Esophagus squamous epithelium (tissue), 5 donors: ENCODE results near the gene ROCK2. TPM values are rescaled to one million over a fixed set of nuclear protein-coding genes. Genes with fewer than 3 reads are reported as not detected.

Source experiments
- DNase-seq: peaks from one replicate; lab custom pipeline; 2025; lab: John Stamatoyannopoulos, UW
- H3K27ac ChIP-seq, 4 donors: fragments of 200-600 bp; sonication (generic); one replicate each; pipeline ENCODE4 v1.5.1; 2016 to 2019; ENCODE audit warnings: mild to moderate bottlenecking in 1 of 4
- H3K27me3 ChIP-seq, 4 donors: fragments of 200-600 bp; sonication (generic); 1 replicate in 3 of 4; 2 replicates in 1 of 4; pipeline versions ENCODE4 v1.5.1 to v1.6.0; 2017 to 2021; ENCODE audit warnings: antibody characterized with exemption in 1 of 4
- H3K36me3 ChIP-seq, 3 donors: fragments of 200-600 bp; sonication (generic); one replicate each; pipeline ENCODE4 v1.5.1; 2016 to 2019
- H3K4me1 ChIP-seq, 3 donors: fragments of 200-600 bp; sonication (generic); one replicate each; pipeline ENCODE4 v1.5.1; 2017 to 2019
- H3K4me3 ChIP-seq, 4 donors: fragments of 200-600 bp; sonication (generic); 1 replicate in 3 of 4; 2 replicates in 1 of 4; pipeline ENCODE4 v1.5.1; 2016 to 2019; ENCODE audit warnings: mild to moderate bottlenecking in 2 of 4, moderate library complexity in 1 of 4
- H3K9me3 ChIP-seq, 3 donors: fragments of 200-600 bp; sonication (generic); one replicate each; pipeline ENCODE4 v1.5.1; 2016 to 2019
- POLR2A ChIP-seq, 4 donors: fragments of 450-650 bp; IDR thresholded peaks; one replicate each; pipeline ENCODE4 v1.6.1; 2017; ENCODE audit warnings: antibody characterized with exemption in 4 of 4, mild to moderate bottlenecking in 4 of 4, moderate library complexity in 3 of 4
- WGBS, 2 donors: methylation state at CpG; one replicate each; pipeline ENCODE4 v1.1.5; 2018; 5-methylcytosine and 5-hydroxymethylcytosine counted together
- intact Hi-C: fragments of 100-400 bp; cut with DNase I; formaldehyde crosslinking; loops from one replicate; pipeline ENCODE4 v1.15.0; 2022
- total RNA-seq, 4 donors: library from RNA; depleted of rRNA; stranded (reverse); fragments of >200 nt; gene quantifications; one replicate each; pipeline ENCODE4 v1.1.0, GENCODE V29; 2016
- TF ChIP-seq, protein P1 (sequence below), 6 experiments: fragments of 450-650 bp in 4 of 6; fragments of 200-600 bp in 2 of 6; sonication (generic) in 2 of 6; IDR thresholded peaks; one replicate each; pipeline ENCODE4 v1.5.1; 2016 to 2019; ENCODE audit warnings: antibody characterized with exemption in 6 of 6, mild to moderate bottlenecking in 4 of 6, moderate library complexity in 4 of 6
- donor health status: DM: yes; HTN: yes; CAD: no.

ROCK2 gene
- total RNA-seq, 4 donors from 2014 or later, result 15.2 to 50.5 (median 21.4) TPM

DNA sequence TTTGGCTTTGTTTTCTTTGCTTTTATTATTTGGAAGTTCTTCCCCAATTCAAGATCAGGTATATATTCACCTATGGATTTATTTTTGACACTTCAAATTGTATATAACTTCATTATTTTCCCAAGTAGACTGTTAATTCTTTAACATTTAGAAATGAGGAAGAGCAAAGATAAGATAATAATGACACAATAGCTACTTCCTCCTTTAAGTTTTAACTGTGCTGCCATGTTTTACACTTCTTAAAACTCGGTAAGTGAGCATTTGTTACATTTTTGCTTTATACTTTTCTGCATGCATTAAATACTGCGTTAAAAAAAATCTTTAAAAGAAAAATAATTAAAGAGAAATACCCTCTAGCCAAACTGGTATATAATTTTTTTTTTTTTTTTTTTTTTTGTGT lies 156.7 kb downstream of the ROCK2 start:
- H3K27ac ChIP-seq, result no peak overlapping the region
- H3K9me3 ChIP-seq, result no peaks in the 10 kb centered on the region
- H3K4me1 ChIP-seq, result peaks cover 0 to 4% (median 0%) of the 10 kb centered on the region in 3 donors
- WGBS, 2 donors, result 86% methylated on average over 2 of the region's 2 CpGs
- intact Hi-C loops, result no loop called here
- no peaks in the 10 kb centered on the region for H3K27me3 ChIP-seq
- H3K4me3 ChIP-seq, result no peak overlapping the region
- peaks cover 0 to 63% (median 14%) of the 10 kb centered on the region in 3 donors for H3K36me3 ChIP-seq
- DNase-seq, result no peak
- TF ChIP-seq, protein P1, sequence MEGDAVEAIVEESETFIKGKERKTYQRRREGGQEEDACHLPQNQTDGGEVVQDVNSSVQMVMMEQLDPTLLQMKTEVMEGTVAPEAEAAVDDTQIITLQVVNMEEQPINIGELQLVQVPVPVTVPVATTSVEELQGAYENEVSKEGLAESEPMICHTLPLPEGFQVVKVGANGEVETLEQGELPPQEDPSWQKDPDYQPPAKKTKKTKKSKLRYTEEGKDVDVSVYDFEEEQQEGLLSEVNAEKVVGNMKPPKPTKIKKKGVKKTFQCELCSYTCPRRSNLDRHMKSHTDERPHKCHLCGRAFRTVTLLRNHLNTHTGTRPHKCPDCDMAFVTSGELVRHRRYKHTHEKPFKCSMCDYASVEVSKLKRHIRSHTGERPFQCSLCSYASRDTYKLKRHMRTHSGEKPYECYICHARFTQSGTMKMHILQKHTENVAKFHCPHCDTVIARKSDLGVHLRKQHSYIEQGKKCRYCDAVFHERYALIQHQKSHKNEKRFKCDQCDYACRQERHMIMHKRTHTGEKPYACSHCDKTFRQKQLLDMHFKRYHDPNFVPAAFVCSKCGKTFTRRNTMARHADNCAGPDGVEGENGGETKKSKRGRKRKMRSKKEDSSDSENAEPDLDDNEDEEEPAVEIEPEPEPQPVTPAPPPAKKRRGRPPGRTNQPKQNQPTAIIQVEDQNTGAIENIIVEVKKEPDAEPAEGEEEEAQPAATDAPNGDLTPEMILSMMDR (IDR thresholded peaks at IDR 0.05), result no peak
- no peak for TF ChIP-seq POLR2A (IDR thresholded peaks at IDR 0.05)

DNA sequence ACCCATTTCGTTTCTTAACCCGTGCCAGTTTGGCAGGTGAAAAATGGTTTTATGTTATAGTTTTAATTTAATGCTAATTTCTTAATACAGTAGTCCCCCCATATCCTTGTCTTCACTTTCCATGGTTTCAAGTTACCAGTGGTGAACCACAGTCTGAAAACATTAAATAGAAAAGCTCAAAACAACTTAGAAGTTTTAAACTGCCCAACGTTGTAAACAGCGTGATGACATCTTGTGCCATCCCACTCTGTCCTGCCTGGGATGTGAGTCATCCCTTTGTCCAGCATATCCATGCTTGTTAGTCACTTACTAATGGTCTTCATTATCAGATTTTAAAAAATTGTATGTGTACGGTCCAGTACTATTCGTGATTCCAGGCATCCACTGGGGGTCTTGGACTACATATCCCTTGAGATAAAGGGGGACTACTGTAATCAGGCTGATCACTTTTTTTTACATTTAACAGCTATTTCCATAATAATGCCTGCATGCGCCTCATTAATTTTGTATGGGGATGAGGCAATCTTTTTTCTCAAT lies 157.3 kb downstream of the ROCK2 start:
- Histone ChIP-seq H3K9me3 (no peaks in the 10 kb centered on the region), H3K27me3 (no peaks in the 10 kb centered on the region), H3K4me1 (peaks cover 0 to 1% (median 0%) of the 10 kb centered on the region in 3 donors), H3K36me3 (peaks cover 0 to 63% (median 14%) of the 10 kb centered on the region in 3 donors), H3K4me3 (no peak overlapping the region), H3K27ac (no peak overlapping the region)
- no peak for DNase-seq
- TF ChIP-seq, protein P1 (IDR thresholded peaks at IDR 0.05), result no peak
- no peak for TF ChIP-seq POLR2A (IDR thresholded peaks at IDR 0.05)
- intact Hi-C loops, result no loop called here
- WGBS, 2 donors, result 79 to 82% methylated on average over 7 of the region's 7 CpGs

DNA sequence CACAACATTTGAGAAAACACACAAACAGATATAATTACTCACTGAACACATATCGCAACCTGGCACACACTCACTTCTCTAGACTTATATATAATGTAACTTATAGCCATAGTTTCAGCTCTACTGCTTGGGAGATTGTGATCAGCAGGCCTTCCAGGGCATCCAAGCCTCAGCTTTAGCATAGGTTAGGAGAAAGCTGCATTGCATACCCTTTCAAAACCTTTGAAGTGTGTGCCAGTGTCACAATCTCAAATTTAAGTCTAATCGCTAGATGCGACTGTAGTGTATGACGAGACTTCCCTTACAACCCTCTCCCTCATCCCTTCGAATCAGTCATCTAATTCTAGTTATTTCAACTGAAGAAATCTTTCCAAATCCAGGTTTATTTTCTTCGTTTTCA lies 158.3 kb downstream of the ROCK2 start:
- Histone ChIP-seq H3K4me3 (no peak overlapping the region), H3K36me3 (peaks cover 0 to 63% (median 10%) of the 10 kb centered on the region in 3 donors), H3K9me3 (no peaks in the 10 kb centered on the region), H3K27me3 (no peaks in the 10 kb centered on the region), H3K27ac (no peak overlapping the region), H3K4me1 (no peaks in the 10 kb centered on the region)
- DNase-seq, result no peak
- TF ChIP-seq, protein P1 (IDR thresholded peaks at IDR 0.05), result no peak
- TF ChIP-seq POLR2A (IDR thresholded peaks at IDR 0.05), result no peak
- WGBS, 2 donors, result 95% methylated on average over 6 of the region's 6 CpGs
- intact Hi-C loops, result no loop called here

DNA sequence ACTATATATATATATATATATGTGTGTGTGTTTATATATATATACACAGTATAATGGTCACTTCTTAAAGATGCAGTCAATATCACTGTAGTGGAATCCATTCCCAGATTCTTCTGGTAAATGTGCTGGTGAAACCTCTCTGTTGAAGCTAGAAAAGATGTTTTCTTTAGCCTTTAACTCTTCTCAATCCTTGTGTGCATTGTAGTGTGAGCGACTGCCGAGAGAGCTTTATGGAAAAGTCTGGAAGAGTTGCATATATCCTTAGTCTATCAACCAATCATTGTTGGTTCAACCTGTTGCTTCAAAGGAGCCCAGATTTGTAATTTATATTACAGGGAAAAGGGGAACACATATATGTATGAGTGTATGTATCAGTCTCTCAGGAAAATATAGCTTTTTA lies 161.5 kb downstream of the ROCK2 start:
- no peak for TF ChIP-seq POLR2A (IDR thresholded peaks at IDR 0.05)
- TF ChIP-seq, protein P1 (IDR thresholded peaks at IDR 0.05), result no peak

DNA sequence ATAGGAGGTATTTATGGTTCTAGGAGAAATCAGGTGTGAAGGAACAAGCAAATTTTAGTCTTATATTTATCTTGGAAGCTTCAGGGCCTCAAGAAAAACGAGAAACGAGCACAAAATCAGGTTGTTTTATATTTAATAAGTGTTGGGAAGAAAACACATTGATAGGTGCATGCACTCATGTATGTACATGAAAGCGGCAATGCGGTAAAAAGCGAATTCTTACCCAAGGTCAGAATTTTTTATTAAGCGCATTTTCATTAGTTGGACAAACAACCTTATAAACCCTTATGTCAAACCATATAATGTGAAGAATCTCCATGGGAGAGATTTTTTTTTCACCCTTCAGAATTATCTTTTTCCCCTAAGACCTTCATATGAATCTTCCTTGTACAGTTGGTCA lies 163.8 kb downstream of the ROCK2 start:
- intact Hi-C loops, result no loop called here
- H3K9me3 ChIP-seq, result no peaks in the 10 kb centered on the region
- peaks cover 0 to 13% (median 0%) of the 10 kb centered on the region in 3 donors for H3K4me1 ChIP-seq
- H3K27me3 ChIP-seq, result no peaks in the 10 kb centered on the region
- TF ChIP-seq, protein P1 (IDR thresholded peaks at IDR 0.05), result no peak
- no peak for TF ChIP-seq POLR2A (IDR thresholded peaks at IDR 0.05)
- H3K27ac ChIP-seq, result no peak overlapping the region
- no peak for DNase-seq
- WGBS, 2 donors, result 87% methylated on average over 6 of the region's 6 CpGs
- H3K36me3 ChIP-seq, result peaks cover 0 to 54% (median 6%) of the 10 kb centered on the region in 3 donors
- H3K4me3 ChIP-seq, result no peak overlapping the region

More for the DNA sequence above, 161.5 kb downstream of the ROCK2 start:
- Histone ChIP-seq H3K36me3 (peaks cover 0 to 50% (median 6%) of the 10 kb centered on the region in 3 donors), H3K4me1 (peaks cover 0 to 6% (median 0%) of the 10 kb centered on the region in 3 donors), H3K4me3 (no peak overlapping the region), H3K27ac (no peak overlapping the region), H3K9me3 (no peaks in the 10 kb centered on the region), H3K27me3 (no peaks in the 10 kb centered on the region)
- no peak for DNase-seq
- WGBS, 2 donors, result 87 to 90% methylated on average over 2 of the region's 2 CpGs
- intact Hi-C loops, result no loop called here
